HG02571 (cell line): Measurements from ENCODE around the gene CTCFL.

Experiments
- ATAC-seq: cut with Tn5 transposase; IDR thresholded peaks from one replicate; pipeline ENCODE4 v1.9.1; 2021; ENCODE audit warnings: mild to moderate bottlenecking, moderate library complexity; ENCODE audit not compliant: unreplicated experiment

The CTCFL gene

DNA sequence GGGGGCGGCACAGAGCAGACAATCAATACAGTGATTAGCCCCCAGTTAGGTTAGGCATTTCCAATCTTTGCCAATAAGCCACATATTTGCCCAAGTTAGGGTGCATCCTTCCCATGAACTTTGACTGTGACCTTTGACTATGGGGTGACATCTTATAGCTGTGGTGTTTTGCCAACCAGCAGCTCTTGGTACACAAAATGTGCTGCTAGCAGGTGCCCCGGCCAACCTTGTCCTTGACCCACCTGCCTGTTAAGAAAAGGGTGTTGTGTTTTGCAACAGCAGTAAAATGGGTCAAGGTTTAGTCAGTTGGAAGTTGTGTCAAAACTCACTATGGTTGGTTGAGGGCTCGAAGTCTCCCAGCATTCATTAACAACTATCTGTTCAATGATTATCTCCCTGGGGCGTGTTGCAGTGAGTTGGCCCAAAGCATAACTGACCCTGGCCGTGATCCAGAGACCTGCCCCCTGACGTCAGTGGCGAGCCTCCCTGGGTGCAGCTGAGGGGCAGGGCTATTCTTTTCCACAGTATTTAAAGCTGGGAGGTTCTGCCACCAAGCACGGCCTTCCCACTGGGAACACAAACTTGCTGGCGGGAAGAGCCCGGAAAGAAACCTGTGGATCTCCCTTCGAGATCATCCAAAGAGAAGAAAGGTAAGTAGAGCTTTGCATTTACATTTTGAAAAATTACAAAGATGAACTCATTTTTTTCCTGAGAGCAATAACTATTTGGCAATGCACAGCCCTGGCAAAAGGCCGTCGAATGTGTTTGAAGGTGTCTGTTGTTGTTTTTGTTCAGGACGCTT, 35.8 kb upstream of the CTCFL start, which contains the start of gene PCK1:
TSS of gene PCK1 (plus strand) at position 557 of the 802 bp plus-strand sequence. CDS start 302 bp downstream, outside the sequence.
- ATAC-seq = no peak

DNA sequence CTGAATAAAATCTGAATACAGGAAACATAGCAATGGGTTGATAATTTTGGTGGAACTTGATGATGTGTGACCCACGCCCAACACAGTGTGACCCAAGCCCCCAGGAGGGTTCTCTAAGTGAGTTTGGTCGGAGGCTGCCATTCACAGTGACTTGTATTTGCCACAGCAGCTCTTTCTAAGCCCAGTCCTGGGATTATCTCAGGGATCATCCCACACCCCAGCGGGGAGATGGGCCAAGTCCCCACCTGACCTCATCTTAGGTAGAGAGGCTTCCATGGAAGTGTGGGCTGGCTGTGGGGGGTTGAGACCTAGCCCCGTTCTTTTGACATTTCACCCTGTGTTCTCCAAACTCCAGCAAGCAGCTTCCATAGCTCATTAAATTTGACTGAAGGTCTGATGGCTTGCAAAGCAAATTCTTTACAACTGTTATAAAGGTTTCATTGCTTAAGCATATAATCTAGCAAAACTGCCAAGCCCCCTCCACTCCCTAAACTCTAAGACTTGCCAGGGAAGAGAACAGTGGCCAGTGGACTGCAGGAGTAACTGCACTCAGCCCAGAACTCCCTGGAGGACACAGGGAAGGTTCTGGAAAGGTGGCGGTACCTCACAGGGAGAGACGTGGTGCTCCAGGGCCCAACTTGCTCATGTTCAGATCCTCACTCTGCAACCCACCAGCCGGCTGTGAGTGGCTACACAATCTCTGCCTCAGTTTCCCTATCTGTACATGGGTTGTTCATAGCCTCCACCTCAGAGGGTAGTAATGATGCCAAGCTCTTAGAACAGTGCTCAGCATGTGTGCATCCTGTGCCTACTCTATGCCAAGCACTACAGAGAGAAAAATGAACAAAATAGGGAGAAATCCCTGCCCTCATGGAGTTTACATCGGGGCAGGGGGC, 35.0 kb upstream of the CTCFL start:
- ATAC-seq = no peak

DNA sequence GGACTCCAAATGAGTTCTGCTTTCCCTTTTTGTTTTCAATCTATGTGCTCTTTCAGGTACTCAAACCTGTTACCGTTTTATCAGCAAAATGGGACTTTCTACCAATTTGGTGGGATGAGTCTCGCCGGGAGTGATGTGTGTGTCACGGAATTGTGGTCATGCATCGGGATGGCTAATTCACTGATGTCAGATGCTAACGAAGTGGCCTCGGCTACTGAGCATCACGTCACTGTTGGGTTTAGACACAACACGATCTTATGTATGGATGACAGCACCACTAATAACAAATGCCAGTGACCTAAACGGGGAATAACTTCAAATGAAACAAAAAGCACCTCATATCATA, 34.3 kb upstream of the CTCFL start:
- no peak for ATAC-seq

DNA sequence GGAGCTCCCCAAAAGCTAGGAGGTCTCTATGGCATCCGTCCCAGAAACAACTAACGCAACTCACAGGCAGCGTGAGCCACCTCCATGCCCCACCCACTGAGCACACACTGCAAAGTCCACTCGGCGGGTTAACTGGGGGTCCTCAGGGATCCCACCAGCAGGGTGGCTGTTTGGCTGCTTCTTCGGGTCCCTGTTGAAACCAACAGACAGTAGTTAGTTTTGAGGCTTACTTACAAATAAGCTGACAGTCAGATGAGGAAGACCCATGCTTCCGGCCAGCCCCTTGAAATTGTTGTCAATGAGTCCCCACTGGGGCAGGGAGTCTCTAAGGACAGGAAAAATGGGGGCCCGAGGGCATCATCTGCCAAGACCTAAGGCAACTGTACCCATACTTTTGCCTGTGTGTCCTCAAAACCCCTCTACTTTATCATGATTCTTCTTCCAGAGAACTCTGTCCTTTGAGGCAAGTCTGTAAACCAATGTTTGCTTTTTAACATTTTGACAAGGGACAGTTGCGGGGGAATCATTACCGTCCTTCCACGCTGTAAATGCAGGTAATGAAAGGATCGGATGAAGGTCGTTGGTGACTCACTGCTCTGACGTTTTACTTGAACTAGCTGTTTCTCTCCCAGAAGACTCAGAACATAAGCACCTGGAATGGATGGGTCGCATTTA, 33.8 kb upstream of the CTCFL start:
- no peak for ATAC-seq

DNA sequence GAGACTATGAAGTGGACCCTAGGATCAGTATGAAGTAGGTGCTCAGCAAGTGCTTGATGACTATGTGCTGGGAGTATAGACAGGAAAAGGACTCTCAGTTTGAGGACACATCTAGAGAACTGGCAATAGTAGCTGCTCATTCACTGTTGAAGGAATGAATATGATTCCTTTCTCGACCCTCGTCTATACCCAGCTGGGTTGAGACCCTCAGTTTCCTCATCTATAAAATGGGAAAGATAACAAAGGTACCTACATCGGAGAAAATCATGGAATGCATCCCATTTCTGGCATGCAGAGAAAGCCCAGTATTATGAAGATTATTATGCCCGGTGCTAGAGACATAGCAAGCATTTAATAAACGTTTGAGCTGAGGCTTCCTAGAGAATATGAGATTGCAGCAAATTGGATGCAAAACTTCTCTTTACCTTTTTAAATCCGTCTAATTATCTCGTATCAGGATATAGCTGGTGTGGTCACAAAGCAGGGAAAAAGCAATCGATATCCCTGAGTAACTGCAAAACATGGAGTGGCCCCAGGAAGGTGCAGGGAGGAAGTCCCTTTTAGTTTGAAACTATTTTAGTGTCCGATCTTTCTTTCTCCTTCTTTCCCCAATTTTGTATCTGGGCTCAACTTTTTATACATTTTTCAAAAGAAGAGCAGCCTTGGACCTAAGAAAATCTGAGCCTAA, 33.1 kb upstream of the CTCFL start:
- no peak for ATAC-seq

DNA sequence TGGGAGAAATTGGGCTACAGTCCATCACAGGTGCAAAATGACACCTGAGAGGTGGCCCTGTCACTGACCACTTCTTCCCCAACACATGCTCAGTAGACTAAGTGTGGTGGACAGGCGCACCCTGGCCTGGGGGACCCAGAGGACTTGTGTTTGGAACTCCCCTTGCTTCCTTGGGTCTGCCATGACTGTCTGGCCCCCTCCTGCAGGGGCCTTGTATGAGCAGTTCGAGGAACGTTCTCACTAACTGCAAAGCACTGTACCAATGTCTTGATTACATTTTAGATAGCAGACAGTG, 32.0 kb upstream of the CTCFL start:
- ATAC-seq = no peak

DNA sequence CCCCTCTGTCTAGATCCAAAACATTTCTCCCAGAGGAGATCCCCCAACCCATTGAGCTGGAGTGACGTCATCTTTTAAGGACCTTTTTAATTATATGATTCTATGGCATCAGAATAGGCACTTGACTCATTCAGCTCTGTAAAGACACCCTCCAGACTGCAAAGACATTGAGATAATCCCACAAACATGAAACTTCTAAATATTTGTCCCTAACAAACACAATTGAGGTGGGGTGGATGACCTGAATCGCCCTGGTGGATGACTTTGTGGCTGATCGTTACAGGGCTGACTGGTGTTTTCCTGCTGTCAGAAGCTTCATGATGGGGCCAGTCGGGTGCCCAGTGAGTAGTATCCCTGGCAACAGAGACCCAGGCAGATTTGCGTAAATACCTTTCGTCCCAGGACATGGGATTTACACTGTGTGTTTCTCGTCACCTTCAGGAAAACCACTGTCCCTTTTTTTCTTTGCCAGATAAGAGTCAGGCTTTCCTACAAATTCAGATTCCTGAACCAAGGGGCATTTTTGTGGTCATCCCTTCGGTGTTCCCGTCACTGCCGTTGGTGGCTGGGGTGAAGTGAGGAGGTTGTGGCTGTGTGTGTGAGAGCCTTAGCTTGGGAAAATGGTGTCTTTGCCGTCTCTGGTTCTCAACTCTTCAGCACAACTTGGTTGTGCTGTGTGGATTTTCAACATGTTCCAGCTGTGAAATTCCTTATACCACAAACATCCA, 30.7 kb upstream of the CTCFL start:
- no peak for ATAC-seq

DNA sequence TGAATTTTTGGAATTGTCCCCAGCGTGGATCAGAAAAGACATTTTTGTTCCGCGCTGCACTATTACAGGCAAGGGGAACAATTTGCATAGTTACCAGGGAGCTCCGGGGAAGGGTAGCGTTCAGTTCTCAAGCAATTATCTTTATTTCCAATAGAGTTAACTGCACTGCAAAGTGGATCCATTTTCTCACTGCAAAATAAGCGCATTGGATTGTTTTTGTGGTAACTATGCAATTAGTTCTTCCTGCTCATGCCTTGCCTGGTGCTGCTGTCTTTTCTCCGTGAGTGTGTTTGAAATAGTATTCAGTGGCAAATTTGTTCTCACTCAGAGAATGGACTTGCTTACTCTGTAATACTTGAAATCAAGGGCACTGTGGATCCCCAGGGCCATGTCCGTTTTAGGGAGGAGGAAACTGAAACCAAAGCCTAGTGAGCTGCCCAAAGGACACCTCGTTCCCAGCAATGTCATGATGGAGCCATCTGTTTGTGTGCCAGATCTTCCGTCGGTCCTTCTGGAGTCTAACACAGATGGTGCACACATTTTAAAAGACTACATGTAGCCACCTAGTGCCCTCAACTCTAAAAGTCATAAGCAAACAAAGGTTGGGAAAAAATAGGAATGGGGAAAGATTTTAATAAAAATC, 28.6 kb upstream of the CTCFL start:
- no peak for ATAC-seq

DNA sequence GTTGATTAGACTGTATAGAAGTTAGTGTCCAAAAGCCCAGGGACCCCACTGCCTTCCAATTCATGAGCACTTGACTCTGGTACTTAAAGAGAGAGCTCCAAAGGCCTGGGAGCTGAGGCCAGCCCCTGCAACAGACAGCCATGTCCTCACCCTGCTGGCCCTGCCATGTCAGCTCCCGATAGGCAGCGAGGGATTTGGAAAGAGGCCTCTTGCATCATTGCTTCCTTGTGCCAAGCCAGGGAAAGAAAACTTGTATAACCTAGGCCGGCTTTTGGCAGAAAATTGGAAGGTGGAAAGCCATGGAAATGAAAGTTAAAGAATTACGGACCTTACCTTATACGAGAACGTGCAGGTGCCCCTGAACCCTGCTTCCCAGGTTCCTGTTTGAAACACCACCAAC, 27.5 kb upstream of the CTCFL start:
- ATAC-seq = no peak

DNA sequence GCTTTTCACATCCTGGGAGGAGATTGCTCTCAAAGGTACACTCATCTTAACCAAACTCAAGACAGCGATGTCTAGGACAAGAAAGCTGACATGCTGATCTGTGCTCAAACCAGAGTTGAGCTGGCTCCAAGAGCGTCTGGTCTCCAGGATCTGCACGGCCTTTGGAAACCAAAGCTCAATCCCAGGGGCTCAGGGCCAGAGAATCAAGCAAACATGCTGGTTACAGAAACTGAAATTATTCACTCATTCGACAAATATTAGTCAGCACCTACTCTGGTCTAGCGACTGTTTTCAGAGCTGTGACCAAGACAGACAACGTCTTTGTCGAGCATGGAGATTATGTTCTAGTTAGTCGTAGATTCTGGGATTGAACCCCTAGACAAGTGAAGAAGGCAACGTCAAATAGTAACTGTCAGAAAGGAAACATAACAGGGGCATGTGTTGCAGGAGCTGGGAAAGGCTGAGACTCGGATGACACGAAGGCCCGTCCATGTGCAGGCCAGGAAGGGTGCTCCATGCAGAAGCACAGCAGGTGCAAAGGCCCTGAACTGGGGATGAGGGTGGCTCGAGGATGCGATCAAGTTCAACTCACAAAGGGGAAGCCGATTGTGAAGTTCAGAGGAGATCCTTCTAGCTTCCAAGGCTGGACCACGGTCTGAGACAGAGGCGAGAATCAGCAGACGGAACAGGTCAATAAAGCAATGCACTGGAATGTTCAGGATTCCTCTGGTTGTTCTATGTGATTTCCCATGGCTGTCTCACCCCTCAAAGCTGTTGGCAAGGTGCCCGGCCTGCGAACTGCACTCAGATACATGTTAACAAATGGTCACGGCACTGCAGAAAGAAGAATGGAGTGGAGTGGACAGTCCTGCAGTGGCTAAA, 23.5 kb upstream of the CTCFL start:
- no peak for ATAC-seq

DNA sequence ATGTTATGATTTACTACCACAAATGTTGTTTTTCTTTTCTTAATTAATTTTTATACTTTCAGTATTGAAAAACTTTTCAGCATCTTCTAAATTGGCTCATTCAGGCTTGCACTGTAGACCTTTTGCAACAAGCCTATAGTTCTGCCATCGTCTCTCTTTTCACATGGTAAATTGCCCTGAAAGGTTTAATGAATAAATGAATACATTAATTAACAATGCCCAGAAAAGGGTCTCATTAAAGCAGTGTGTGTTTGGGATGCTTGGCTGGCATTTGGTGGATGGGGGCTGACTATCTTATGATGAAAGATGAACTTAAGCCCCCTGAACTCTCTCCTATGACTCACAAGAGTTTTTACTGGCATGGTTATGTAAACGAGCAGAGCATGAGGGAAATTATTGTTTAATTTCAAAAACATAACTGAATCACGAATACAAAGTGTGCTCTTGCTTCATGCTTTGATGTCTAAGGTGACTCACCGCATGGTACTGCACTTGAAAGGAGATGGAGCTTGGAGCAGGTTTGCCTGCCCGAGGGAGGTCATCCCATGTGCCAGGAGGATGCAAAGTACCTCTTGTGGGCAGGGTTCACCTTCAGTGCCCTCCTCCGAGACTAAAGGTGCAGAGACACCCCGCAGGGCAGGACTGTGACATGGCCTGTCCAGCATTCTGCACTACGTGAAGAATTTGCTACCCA, 22.2 kb upstream of the CTCFL start:
- ATAC-seq = no peak

DNA sequence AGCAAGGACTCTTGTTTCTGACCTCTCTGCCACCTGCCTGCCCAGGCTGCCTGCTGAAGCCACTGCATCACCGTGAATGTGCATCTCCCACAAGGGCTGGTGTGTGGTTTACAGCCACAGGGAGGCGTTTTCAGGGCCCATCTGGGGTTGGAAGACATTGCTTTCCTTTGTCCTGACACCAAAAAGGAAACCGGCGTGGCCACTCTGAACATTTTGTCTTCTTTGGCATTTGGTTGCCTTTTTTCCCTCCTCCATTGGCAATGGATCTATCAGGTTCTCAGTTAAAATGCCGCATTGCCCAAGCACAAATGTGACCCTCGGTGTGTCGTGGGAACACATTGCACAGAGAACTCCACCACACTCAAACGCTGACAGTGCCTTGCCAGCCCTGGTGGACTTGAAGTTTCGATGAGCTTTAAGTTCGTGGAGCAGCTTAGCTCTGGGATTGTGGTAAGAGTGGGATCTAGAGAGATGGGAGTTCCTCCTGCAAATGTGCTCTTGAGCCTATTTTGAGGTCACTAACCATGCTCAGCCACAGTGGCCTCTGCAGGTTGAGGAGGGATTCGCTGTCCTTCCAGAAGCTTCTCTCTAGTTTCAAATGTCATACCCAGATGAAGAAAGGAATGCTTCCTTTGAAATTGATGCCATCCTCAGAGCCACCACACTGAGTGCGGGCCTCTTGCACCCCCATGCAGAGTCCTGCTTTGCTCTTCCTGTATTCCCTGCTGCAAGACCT, 21.2 kb upstream of the CTCFL start:
- no peak for ATAC-seq

DNA sequence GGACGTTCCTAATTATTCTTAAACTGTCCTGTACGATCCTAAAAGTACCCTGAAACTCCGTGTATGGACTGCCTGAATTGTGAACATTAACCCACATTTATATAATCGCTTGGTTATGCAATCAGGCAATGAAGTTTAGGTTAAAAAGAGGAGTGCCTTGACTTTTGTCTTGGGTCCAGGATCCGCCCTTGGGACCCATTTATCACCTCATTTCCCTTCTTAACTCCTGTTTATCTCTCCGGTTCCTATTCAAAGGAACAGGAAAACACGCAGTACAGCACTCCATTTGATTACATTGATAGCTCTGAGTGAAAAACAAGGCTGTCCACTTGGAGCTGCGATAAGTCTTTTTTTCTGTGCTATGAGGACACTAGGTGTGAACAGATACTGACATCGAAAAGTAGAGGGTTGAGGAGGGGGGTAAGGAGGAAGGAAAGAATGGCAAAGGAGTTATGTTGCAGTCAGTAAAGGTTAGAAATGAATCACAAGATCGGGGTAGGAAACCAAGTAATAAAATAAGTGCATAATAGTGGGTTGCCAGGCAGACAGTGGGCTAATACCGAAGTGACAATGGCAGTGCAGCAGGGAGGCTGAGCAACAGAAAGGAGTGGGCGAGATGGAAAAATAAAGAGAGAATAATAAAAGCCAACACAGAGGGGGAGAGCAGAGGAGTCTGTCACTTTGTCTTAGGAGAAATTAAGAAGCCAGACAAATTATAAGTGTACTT, 20.1 kb upstream of the CTCFL start:
- ATAC-seq = no peak

DNA sequence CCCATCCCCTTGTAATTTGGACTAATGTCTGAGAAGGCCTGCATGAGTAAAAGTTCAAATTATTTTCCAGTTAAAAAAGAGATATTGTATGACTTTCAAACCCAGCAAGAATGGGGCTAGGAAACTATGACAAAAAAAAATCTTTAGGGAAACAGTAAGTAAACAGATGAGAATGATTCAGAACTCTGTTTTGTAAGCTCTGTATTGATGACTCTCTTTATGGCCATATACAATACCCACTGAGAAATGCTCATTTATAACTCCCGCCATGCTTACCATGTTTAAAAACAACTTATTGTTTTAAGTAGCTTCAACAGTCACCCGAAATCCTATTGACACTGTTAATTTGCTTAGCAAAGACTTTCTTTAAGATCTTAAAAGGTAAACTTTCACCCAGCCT, 18.8 kb upstream of the CTCFL start:
- ATAC-seq = no peak

DNA sequence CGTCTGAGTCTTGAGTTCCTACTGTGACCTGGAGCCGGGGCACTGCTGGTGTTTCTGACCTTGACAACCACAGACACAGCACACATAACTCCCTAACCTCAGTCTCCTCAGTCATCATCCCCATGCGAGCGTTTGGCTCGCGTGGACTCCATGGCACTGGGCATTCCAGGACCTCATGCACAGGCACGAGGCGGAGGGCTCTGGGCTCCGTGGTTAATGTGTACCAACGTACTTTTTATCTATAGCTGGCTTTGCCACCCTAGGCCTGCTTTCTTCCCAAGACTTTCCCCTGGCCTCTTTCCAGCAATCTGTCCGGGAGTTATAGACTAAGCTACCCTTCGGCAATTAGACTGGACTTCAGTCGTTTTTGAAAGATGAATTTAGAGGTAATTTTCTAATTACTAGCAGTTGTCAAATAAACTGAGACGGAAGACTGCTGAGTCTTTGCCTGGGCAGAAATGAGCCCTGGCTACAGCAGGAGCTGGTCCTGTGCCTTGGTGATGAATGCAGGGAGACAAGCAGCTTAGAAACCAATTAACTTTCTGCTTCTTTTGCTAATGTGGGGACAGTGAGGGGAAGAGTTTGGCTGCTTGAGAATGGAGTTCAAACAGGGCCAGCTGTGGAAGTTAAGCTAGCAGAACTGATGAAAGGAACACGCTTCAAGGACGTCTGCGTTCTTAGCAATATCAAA, 16.1 kb upstream of the CTCFL start:
- no peak for ATAC-seq

DNA sequence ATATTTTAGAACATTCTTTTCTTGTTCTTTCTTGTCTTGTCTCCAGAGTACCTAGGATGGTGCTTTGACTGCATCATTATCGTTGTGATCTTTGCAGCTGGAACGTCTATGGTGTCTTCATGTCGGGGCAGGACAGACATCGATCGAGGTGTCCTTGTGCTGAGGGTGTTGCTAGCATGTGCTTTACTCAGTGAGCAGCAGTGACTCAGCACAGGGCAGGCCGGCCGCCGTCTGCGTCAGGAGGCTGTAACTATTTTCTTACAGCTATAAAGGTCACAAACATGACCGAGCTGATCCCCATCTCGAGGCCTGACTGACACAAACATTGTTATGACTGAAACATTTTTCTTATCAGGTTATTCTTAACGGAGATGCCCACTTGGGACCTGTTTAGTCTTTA, 14.9 kb upstream of the CTCFL start:
- ATAC-seq = no peak

DNA sequence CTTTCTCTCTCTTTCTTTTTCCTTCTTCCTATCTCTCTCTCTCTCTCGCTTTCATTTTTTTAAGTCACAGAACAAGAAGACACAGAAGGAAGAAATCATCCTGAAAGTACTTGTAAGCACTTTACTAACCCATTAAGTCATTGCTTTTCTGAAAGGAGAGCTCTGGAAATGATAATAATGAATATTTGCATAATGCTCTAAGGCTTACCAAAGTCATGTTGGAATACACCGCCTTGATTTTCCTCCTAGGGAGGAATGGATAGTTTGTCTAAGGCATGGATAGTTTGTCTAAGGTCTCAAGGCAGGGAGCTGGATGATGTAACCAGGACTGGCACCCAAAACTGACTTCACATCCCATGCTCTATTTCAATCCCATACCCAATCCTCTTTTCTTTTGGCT, 12.9 kb upstream of the CTCFL start:
- no peak for ATAC-seq
